ENCODE results near the gene SLC3A2.
"Not testable (repeated sequence)": the region's sequence is repeated elsewhere in the genome, so short reads cannot be mapped to it uniquely, and the experiment has no call there.

SLC3A2 gene

GRCh38 chr11:62880803-62881578 lies at the start of gene SLC3A2:
Gene SLC3A2 (plus strand): TSS chr11:62880896. CDS start chr11:62881024, 128 bp downstream.
- DNase-seq: peak; percentile 83

GRCh38 chr11:62830904-62831519 lies 49.7 kb upstream of the SLC3A2 start:
- no peak for DNase-seq

GRCh38 chr11:62831520-62832335 lies 49.0 kb upstream of the SLC3A2 start, which contains the start of gene STX5:
Gene STX5 (minus strand): TSS chr11:62832051. CDS start chr11:62831243, 808 bp downstream.
- DNase-seq: peak; percentile 97

GRCh38 chr11:62832336-62833234 lies 48.1 kb upstream of the SLC3A2 start, which contains the start of gene TEX54:
Gene TEX54 (minus strand): TSS chr11:62832841.
- no peak for DNase-seq

- no peak for DNase-seq
Measured at GRCh38 chr11:62835336-62835735, 45.4 kb upstream of the SLC3A2 start.

GRCh38 chr11:62839050-62839945 lies 41.4 kb upstream of the SLC3A2 start, which contains the start of gene WDR74:
Gene WDR74 (minus strand): TSS chr11:62839590. CDS start chr11:62839570, 20 bp downstream.
- peak; percentile 95 for DNase-seq

GRCh38 chr11:62840721-62841360 lies 39.9 kb upstream of the SLC3A2 start:
- DNase-seq: peak; percentile 58

GRCh38 chr11:62841361-62842170 lies 39.1 kb upstream of the SLC3A2 start:
- DNase-seq: peak; percentile 94

GRCh38 chr11:62842171-62842741 lies 38.4 kb upstream of the SLC3A2 start:
- DNase-seq: no peak

- not testable (repeated sequence) for DNase-seq
Measured at GRCh38 chr11:62842891-62843290, 37.8 kb upstream of the SLC3A2 start.

GRCh38 chr11:62843466-62843865 lies 37.2 kb upstream of the SLC3A2 start:
- no peak for DNase-seq

- DNase-seq: no peak
Measured at GRCh38 chr11:62844154-62844553, 36.5 kb upstream of the SLC3A2 start.

GRCh38 chr11:62846177-62846576 lies 34.5 kb upstream of the SLC3A2 start:
- DNase-seq: no peak

GRCh38 chr11:62847767-62848314 lies 32.9 kb upstream of the SLC3A2 start:
- no peak for DNase-seq

GRCh38 chr11:62850911-62851806 lies 29.5 kb upstream of the SLC3A2 start:
- DNase-seq: no peak

GRCh38 chr11:62851807-62852522 lies 28.7 kb upstream of the SLC3A2 start:
- DNase-seq: no peak
